Measurements from ENCODE around the gene RELA. TPM values are rescaled to one million over a fixed set of nuclear protein-coding genes. Genes with fewer than 3 reads are reported as not detected.

Gene RELA
- total RNA-seq, 2 experiments from 2014 or later = 48.0 to 78.9 TPM

- no peak overlapping the region for H3K4me3 ChIP-seq (ENCODE audit: low read depth, low read length, poor library complexity, severe bottlenecking)
- H3K79me2 ChIP-seq (ENCODE audit: insufficient read depth, low read depth, low read length) = peaks cover 19% of the 10 kb centered on the region; the same call in 1 of the 2 replicates
- no peak overlapping the region for H2AFZ ChIP-seq (ENCODE audit: low read length)
- H4K20me1 ChIP-seq (ENCODE audit: insufficient read depth, low read length) = no peaks in the 10 kb centered on the region
- no peak overlapping the region for H3K27ac ChIP-seq (ENCODE audit: low read depth, low read length, poor library complexity, severe bottlenecking)
- POLR2A ChIA-PET = no interaction called here
- H3K9me3 ChIP-seq (ENCODE audit: low read length) = no peaks in the 10 kb centered on the region
- no peaks in the 10 kb centered on the region for H3K9me2 ChIP-seq (ENCODE audit: insufficient read depth, low read length)
- no peak for TF ChIP-seq EZH2phosphoT487 (IDR thresholded peaks at IDR 0.05; ENCODE audit: borderline replicate concordance, low read depth, low read length)
- TF ChIP-seq CTCF (conservative IDR thresholded peaks at IDR 0.05; ENCODE audit: low read length) = no peak
- intact Hi-C loops (cut with micrococcal nuclease; ENCODE audit: unreplicated experiment) = no loop called here
- CTCF ChIA-PET (ENCODE audit: unreplicated experiment) = no interaction called here
- peaks cover 33% of the 10 kb centered on the region for H3K36me3 ChIP-seq (ENCODE audit: insufficient read depth, low read length)
- BruUV-seq (replicated peaks) = no TSS peak
- peaks cover 32% of the 10 kb centered on the region for H3K4me1 ChIP-seq (ENCODE audit: insufficient read depth, low read length, poor library complexity, severe bottlenecking)
- no peak for DNase-seq (ENCODE audit: low spot score)
- no peak overlapping the region for H3K4me2 ChIP-seq (ENCODE audit: low read length)
Observed at GRCh38 chr11:65609229-65609628, 53.5 kb downstream of the RELA start.

- POLR2A ChIA-PET = no interaction called here
- CTCF ChIA-PET (ENCODE audit: unreplicated experiment) = no interaction called here
- Histone ChIP-seq H3K36me3 (ENCODE audit: insufficient read depth, low read length) (peaks cover 47% of the 10 kb centered on the region), H3K4me3 (ENCODE audit: low read depth, low read length, poor library complexity, severe bottlenecking) (no peak overlapping the region), H3K9me2 (ENCODE audit: insufficient read depth, low read length) (no peaks in the 10 kb centered on the region), H3K79me2 (ENCODE audit: insufficient read depth, low read depth, low read length) (peaks cover 7% of the 10 kb centered on the region; the same call in 1 of the 2 replicates), H3K4me2 (ENCODE audit: low read length) (no peak overlapping the region), H2AFZ (ENCODE audit: low read length) (no peak overlapping the region), H3K4me1 (ENCODE audit: insufficient read depth, low read length, poor library complexity, severe bottlenecking) (peaks cover 36% of the 10 kb centered on the region), H3K9me3 (ENCODE audit: low read length) (no peaks in the 10 kb centered on the region), H4K20me1 (ENCODE audit: insufficient read depth, low read length) (no peaks in the 10 kb centered on the region), H3K27ac (ENCODE audit: low read depth, low read length, poor library complexity, severe bottlenecking) (no peak overlapping the region)
- no peak for DNase-seq (ENCODE audit: low spot score)
- no peak for TF ChIP-seq CTCF (conservative IDR thresholded peaks at IDR 0.05; ENCODE audit: low read length)
- no peak for TF ChIP-seq EZH2phosphoT487 (IDR thresholded peaks at IDR 0.05; ENCODE audit: borderline replicate concordance, low read depth, low read length)
- no TSS peak for BruUV-seq (replicated peaks)
- intact Hi-C loops (cut with micrococcal nuclease; ENCODE audit: unreplicated experiment) = no loop called here
Observed at GRCh38 chr11:65607614-65608426, 54.9 kb downstream of the RELA start.

GRCh38 chr11:65606876-65607613 is 55.7 kb downstream of the RELA start:
- Histone ChIP-seq H4K20me1 (ENCODE audit: insufficient read depth, low read length) (no peaks in the 10 kb centered on the region), H3K4me1 (ENCODE audit: insufficient read depth, low read length, poor library complexity, severe bottlenecking) (peaks cover 32% of the 10 kb centered on the region), H3K4me2 (ENCODE audit: low read length) (no peak overlapping the region), H3K9me3 (ENCODE audit: low read length) (no peaks in the 10 kb centered on the region), H3K27ac (ENCODE audit: low read depth, low read length, poor library complexity, severe bottlenecking) (no peak overlapping the region), H3K4me3 (ENCODE audit: low read depth, low read length, poor library complexity, severe bottlenecking) (no peak overlapping the region), H3K9me2 (ENCODE audit: insufficient read depth, low read length) (no peaks in the 10 kb centered on the region), H2AFZ (ENCODE audit: low read length) (no peak overlapping the region), H3K36me3 (ENCODE audit: insufficient read depth, low read length) (peaks cover 55% of the 10 kb centered on the region), H3K79me2 (ENCODE audit: insufficient read depth, low read depth, low read length) (no peaks in the 10 kb centered on the region)
- POLR2A ChIA-PET = no interaction called here
- intact Hi-C loops (cut with micrococcal nuclease; ENCODE audit: unreplicated experiment) = no loop called here
- CTCF ChIA-PET (ENCODE audit: unreplicated experiment) = no interaction called here
- DNase-seq (ENCODE audit: low spot score) = peak; percentile 21
- no peak for TF ChIP-seq EZH2phosphoT487 (IDR thresholded peaks at IDR 0.05; ENCODE audit: borderline replicate concordance, low read depth, low read length)
- no peak for TF ChIP-seq CTCF (conservative IDR thresholded peaks at IDR 0.05; ENCODE audit: low read length)
- BruUV-seq (replicated peaks) = no TSS peak

Measured in OCI-LY7 (cell line).